ENCODE data around the gene TCEAL5.
"Not testable (repeated sequence)": the region's sequence is repeated elsewhere in the genome, so short reads cannot be mapped to it uniquely, and the experiment has no call there.

The TCEAL5 gene

DNA sequence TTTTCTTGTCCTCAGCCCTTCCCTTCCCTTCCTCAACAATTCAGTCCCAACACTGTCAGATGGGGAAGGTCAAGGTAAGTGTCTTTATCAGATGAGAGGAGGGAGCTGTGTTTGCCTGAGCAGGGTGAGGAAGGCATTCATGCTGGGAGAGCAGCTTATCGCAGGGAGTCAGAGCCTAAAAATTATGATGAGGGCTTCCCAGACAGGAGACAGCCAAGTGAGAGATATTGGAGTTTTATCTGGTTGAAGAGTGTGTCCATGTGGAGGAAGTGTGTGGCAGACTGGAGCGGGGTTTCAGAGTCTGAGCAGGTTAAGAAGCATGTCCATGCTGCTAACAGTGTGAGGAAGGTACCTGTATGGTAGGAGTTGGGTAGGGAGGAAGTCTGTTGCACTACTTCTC lies 43.3 kb downstream of the TCEAL5 start:
- DNase-seq, result no peak

GRCh38 chrX:103225918-103226317 lies 50.6 kb downstream of the TCEAL5 start:
- DNase-seq, result not testable (repeated sequence)
